Duodenal mucosa (tissue), 2 donors: ENCODE data around the gene PEX5L.
"Not testable (repeated sequence)": the region's sequence is repeated elsewhere in the genome, so short reads cannot be mapped to it uniquely, and the experiment has no call there.

Experiments
- H3K27ac ChIP-seq: one replicate; pipeline ENCODE4 v1.7.0; 2013; ENCODE audit warnings: low read depth, low read length
- H3K27me3 ChIP-seq, 2 donors: one replicate each; pipeline ENCODE4 v1.7.0; 2013; ENCODE audit warnings: low read length in 2 of 2, control low read depth in 1 of 2; ENCODE audit not compliant: insufficient read depth in 2 of 2, control insufficient read depth in 1 of 2
- H3K36me3 ChIP-seq, 2 donors: one replicate each; pipeline ENCODE4 v1.7.0; 2013; ENCODE audit warnings: low read length in 2 of 2, control low read depth in 1 of 2; ENCODE audit not compliant: insufficient read depth in 2 of 2, control insufficient read depth in 1 of 2
- H3K4me1 ChIP-seq, 2 donors: one replicate each; pipeline ENCODE4 v1.7.0; 2013; ENCODE audit warnings: low read length in 2 of 2, control low read depth in 1 of 2; ENCODE audit not compliant: insufficient read depth in 2 of 2, control insufficient read depth in 1 of 2
- H3K4me3 ChIP-seq, 2 donors: one replicate each; pipeline ENCODE4 v1.7.0; 2013; ENCODE audit warnings: low read length in 2 of 2, low read depth in 1 of 2
- H3K9ac ChIP-seq, 2 donors: one replicate each; pipeline ENCODE4 v1.7.0; 2013; ENCODE audit warnings: low read length in 2 of 2, low read depth in 1 of 2
- H3K9me3 ChIP-seq, 2 donors: one replicate each; pipeline ENCODE4 v1.7.0; 2013; ENCODE audit warnings: low read length in 2 of 2, control low read depth in 1 of 2; ENCODE audit not compliant: control insufficient read depth in 1 of 2

Gene PEX5L

DNA sequence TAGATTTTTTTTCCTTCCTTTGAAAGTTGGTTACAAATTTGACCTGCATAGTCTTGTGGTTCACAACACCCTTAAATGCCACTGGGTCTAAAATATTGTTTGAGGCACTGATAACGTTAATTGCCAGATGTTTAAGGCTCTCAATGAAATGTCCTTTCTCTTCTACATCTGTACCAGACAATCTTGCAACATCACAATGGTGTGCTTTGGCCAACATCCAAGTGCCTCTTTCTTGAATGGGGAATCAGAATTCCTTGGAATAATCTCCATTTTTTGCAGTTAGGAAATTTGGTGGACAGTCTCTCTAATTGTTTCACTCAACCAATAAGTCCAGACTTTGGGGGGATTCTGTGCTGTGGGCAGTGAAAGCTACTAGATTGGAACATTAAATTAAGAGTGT, 26.0 kb upstream of the PEX5L start:
- Histone ChIP-seq H3K36me3 (no peaks in the 10 kb centered on the region), H3K4me1 (no peaks in the 10 kb centered on the region), H3K9me3 (no peaks in the 10 kb centered on the region), H3K27ac (no peak overlapping the region), H3K4me3 (no peak overlapping the region), H3K9ac (no peak overlapping the region), H3K27me3 (no peaks in the 10 kb centered on the region)

DNA sequence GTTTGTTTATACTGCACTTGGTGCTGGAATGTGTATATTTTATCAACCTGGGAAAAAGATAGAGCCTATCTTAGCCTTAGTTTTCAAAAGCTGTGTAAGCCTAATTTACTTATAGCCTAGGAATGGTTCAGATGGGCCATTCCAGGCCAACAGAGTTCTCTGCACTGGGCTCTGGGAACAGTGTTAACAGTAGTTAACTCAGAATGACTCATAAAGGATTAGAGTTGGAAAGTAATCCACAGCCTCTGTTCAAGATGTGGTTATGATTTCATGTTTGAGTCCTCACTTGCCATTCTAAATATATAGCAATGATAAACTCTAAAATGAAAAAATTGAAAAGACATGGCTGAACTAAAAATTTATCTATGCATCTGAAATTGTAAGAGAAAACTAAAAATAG, 22.6 kb upstream of the PEX5L start:
- Histone ChIP-seq H3K9ac (no peak overlapping the region), H3K36me3 (no peaks in the 10 kb centered on the region), H3K4me3 (no peak overlapping the region), H3K9me3 (no peaks in the 10 kb centered on the region), H3K4me1 (no peaks in the 10 kb centered on the region), H3K27ac (no peak overlapping the region), H3K27me3 (no peaks in the 10 kb centered on the region)

DNA sequence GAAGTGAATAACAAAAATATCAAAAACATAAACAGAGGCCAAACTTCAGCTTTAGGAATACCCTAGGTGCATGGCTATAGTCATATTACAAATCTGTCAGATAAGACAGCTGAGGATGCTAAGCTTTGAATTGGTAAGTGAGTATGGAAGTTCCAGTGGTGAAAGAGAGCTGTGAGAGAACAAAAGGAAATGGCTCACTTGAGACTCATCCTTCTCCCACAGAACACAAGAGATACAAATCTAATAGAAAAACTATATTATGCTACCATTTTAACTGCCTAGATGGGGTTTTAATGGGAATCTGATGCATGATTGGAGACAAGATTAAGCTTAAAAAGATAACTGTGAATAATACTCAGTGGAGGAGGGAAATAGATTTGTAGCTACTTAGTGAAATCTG, 21.5 kb upstream of the PEX5L start:
- H3K27me3 ChIP-seq, result no peaks in the 10 kb centered on the region
- no peaks in the 10 kb centered on the region for H3K9me3 ChIP-seq
- no peak overlapping the region for H3K9ac ChIP-seq
- H3K27ac ChIP-seq, result no peak overlapping the region
- H3K4me1 ChIP-seq, result no peaks in the 10 kb centered on the region
- no peaks in the 10 kb centered on the region for H3K36me3 ChIP-seq
- no peak overlapping the region for H3K4me3 ChIP-seq

DNA sequence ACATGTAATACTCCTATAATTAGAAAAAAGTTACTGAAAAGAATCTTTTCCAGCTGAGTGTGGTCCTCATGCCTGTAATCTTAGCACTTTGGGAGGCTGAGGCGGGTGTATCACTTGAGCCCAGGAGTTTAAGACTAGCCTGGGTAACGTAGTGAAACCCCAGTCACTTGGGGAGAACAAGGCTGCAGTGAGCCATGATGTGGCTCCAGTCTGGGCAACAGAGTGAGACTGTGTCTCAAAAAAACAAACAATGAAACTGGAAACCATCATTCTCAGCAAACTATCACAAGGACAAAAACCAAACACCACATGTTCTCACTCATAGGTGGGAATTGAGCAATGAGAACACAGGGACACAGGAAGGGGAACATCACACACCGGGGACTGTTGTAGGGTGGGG, 18.9 kb upstream of the PEX5L start:
- H3K4me3 ChIP-seq, H3K9me3 ChIP-seq, H3K27ac ChIP-seq, H3K27me3 ChIP-seq, H3K36me3 ChIP-seq, H3K9ac ChIP-seq, H3K4me1 ChIP-seq: not testable (repeated sequence)

DNA sequence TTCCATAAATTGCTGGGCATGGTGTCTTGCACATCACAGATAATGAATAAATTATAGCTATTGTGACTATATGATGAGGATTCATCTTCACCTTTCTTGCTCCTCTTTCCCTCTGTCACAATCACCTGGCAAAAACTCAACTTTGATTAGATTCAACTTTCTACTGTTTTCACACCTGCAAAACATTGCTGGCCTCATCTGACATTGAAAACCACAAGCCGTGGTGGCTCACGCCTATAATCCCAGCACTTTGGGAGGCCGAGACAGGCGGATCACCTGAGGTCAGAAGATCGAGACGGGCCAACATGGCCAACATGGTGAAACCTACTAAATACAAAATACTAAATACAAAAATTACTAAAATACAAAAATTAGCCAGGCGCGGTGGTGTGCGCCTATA, 12.7 kb upstream of the PEX5L start:
- Histone ChIP-seq H3K9ac (no peak overlapping the region), H3K27ac (no peak overlapping the region), H3K9me3 (no peaks in the 10 kb centered on the region), H3K4me3 (no peak overlapping the region), H3K4me1 (no peaks in the 10 kb centered on the region), H3K27me3 (no peaks in the 10 kb centered on the region), H3K36me3 (no peaks in the 10 kb centered on the region)

DNA sequence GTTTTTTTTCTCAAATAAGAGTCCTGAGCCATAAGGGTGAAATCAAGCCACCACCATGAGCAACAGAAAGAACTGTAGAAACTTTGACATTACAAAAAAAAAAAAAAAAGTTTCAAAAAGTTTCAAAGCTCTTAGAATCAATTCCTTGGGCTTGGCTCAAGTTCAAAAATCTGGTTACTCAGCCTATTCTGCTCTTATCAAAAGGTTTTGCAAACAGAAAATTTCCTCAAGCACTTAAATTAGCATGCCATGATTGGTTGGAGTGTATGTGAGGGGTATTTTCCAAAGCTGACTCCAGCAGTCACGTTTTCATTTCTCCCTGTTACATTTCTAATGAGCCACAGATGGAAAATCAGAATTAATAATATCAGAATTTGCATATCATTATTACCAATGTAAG, 12.1 kb upstream of the PEX5L start:
- Histone ChIP-seq H3K4me1 (no peaks in the 10 kb centered on the region), H3K27me3 (no peaks in the 10 kb centered on the region), H3K9ac (no peak overlapping the region), H3K9me3 (no peaks in the 10 kb centered on the region), H3K27ac (no peak overlapping the region), H3K36me3 (no peaks in the 10 kb centered on the region), H3K4me3 (no peak overlapping the region)

DNA sequence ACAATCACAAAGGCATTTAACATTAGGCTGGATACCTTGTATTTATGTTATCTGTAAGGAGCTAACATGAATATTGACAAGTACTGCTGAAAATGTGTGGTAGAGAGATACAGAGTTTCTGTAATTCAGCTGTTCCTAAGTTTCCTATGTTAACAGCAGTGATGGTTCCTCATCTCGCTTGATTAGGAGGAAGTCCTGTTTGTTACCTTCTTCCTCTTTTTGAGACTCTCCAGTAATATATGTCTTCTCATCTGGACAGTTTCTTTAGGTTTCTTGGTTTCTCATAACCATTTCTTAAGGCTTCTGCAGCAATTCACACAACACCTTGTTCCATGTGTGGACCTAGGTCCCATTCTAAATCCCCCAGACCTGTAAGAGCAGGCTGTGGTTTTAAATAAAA, 11.4 kb upstream of the PEX5L start:
- no peaks in the 10 kb centered on the region for H3K27me3 ChIP-seq
- no peaks in the 10 kb centered on the region for H3K9me3 ChIP-seq
- no peak overlapping the region for H3K9ac ChIP-seq
- no peak overlapping the region for H3K4me3 ChIP-seq
- no peaks in the 10 kb centered on the region for H3K36me3 ChIP-seq
- H3K27ac ChIP-seq, result no peak overlapping the region
- H3K4me1 ChIP-seq, result no peaks in the 10 kb centered on the region

DNA sequence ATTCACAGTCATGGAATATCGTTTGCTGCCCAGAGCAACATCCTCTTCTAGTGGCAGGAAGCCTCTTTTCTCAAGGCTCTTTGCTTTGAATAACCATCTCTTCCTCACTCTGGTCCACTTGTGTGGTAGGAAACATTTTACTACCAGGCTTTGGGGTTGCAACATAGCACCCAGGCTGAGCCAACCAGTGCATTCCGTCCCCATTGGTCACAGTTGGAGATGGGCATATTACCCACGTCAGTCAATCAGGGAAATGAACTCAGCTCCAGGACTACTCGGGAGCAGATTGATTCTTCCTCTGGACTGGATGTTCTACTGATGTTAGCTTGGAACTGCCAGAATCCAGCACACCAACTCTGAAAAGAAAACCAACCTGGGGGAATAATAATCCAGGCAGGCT, 4.2 kb upstream of the PEX5L start:
- Histone ChIP-seq H3K9ac (no peak overlapping the region), H3K4me1 (peaks cover 0 to 4% of the 10 kb centered on the region in 2 donors), H3K27me3 (peaks cover 15 to 16% of the 10 kb centered on the region in 2 donors), H3K9me3 (no peaks in the 10 kb centered on the region), H3K4me3 (no peak overlapping the region), H3K27ac (no peak overlapping the region), H3K36me3 (no peaks in the 10 kb centered on the region)

DNA sequence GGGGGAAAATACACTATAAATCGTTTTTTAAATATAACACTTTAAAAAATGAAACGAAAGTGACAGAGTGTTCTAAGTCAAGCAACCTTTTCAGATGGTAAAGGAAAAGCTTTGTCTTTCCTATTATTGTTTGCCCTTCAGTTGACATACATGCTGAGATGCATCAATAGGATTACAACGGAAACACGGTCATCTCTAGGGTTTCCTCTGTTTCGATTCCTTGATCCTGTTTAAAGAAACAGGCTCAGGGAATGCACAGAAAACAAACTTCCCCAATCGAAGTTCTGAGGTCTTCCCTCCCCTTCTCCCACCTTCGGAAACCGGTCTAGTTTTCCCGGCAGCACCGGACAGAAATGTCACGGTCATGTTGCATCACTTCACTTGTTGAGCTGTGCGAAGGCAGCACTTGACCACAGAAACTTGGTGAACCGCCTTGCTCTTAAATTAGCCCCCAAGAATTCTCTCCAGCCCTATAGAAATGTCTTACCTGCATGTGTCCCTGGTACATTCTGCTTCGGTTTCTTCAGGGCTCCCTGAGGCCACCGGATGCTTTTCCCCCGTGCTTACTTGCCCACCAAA, 556 bp downstream of the PEX5L start:
- Histone ChIP-seq H3K9ac (no peak overlapping the region), H3K4me1 (peaks cover 0 to 4% of the 10 kb centered on the region in 2 donors), H3K27me3 (peaks cover 19 to 32% of the 10 kb centered on the region in 2 donors), H3K36me3 (no peaks in the 10 kb centered on the region), H3K9me3 (no peaks in the 10 kb centered on the region), H3K27ac (no peak overlapping the region), H3K4me3 (no peak overlapping the region)

DNA sequence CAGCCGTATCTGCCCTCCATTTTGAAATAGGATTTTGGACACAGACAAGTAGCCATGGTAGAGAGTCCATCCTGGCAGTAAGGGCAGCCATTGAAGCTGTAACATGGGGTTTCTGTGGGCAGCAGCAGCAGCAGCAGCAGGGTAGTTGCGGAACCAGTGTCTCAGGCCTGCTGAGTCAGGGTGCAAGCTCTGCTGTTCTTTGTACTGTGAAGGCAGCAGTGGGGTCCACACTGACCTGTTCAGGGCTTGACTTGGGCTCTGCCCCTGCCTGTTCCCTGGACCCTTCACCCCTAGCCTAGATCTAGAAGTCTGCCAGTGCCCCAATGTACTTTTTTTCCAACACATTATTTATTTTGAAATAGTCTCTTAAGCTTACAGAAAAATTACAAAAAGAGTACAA, 9.7 kb downstream of the PEX5L start:
- no peaks in the 10 kb centered on the region for H3K27me3 ChIP-seq
- H3K4me1 ChIP-seq, result no peaks in the 10 kb centered on the region
- H3K36me3 ChIP-seq, result no peaks in the 10 kb centered on the region
- no peaks in the 10 kb centered on the region for H3K9me3 ChIP-seq
- no peak overlapping the region for H3K9ac ChIP-seq
- no peak overlapping the region for H3K4me3 ChIP-seq
- no peak overlapping the region for H3K27ac ChIP-seq

DNA sequence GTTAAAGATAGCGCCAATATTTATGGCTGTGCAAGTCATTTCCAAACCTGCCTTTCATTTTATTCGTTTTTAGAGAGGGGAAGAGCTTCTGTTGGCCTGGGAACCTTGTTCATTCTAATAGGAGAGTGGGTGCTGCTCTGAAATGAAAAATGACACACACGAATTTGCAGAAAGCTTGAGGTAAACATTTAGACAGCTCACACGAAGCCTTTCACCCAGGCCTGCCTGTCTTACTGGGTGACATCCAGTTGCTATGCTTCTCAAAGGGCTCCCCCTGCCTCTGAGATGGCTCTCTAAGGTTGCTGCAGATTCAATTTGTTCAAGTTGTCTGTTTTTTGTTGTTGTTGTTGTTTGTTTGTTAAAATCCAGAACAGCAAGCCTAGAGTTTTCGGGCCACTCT, 18.2 kb downstream of the PEX5L start:
- Histone ChIP-seq H3K9ac (no peak overlapping the region), H3K4me1 (no peaks in the 10 kb centered on the region), H3K27me3 (no peaks in the 10 kb centered on the region), H3K9me3 (no peaks in the 10 kb centered on the region), H3K36me3 (no peaks in the 10 kb centered on the region), H3K27ac (no peak overlapping the region), H3K4me3 (no peak overlapping the region)
